B cell (primary cell): ENCODE data around the gene OMA1. TPM values are rescaled to one million over a fixed set of nuclear protein-coding genes. Genes with fewer than 3 reads are reported as not detected.

Experiments used
- ATAC-seq: fragments of 200-7000 bp; cut with Tn5 transposase; one replicate; pipeline ENCODE4 v1.10.0; 2021; ENCODE audit warnings: low read depth, mild to moderate bottlenecking, moderate number of reproducible peaks, moderate library complexity
- CTCF ChIA-PET: fragments of 350-600 bp; sonication (Branson Sonifier 250); formaldehyde crosslinking; loops from one replicate; lab custom pipeline; 2021; ENCODE audit warnings: antibody characterized with exemption, inconsistent platforms; lab: Charles Lee
- POLR2A ChIA-PET: fragments of 350-600 bp; sonication (Branson Sonifier 250); formaldehyde crosslinking; loops from one replicate; lab custom pipeline; 2021; ENCODE audit warnings: antibody characterized with exemption; lab: Charles Lee
- DNase-seq: peaks from one replicate; pipeline ENCODE4 v3.0.0; 2013
- H2AFZ ChIP-seq: 2 replicates; pipeline ENCODE4 v1.6.1; 2012; ENCODE audit warnings: mild to moderate bottlenecking, low read depth, low read length; ENCODE audit not compliant: insufficient read depth, poor library complexity, severe bottlenecking
- H3K27ac ChIP-seq, 2 donors: 1 replicate in 1 of 2; 2 replicates in 1 of 2; pipeline ENCODE4 v1.5.1; 2012 to 2013; ENCODE audit warnings: low read length in 2 of 2, mild to moderate bottlenecking in 2 of 2, moderate library complexity in 1 of 2
- H3K27me3 ChIP-seq, 4 experiments: fragments of 200-600 bp in 1 of 4; sonication (generic) in 1 of 4; replicated peaks in 1 of 4; 1 replicate in 2 of 4; 2 replicates in 2 of 4; pipeline versions ENCODE4 v1.6.1 to v1.7.0; 2013 to 2016; ENCODE audit warnings: low read length in 3 of 4, mild to moderate bottlenecking in 2 of 4, mixed read lengths in 1 of 4, moderate library complexity in 1 of 4; ENCODE audit not compliant: insufficient read depth in 4 of 4, control insufficient read depth in 3 of 4; ENCODE audit errors: control extremely low read depth in 1 of 4
- H3K36me3 ChIP-seq, 2 experiments: replicated peaks in 1 of 2; 1 replicate in 1 of 2; 2 replicates in 1 of 2; pipeline versions ENCODE4 v1.6.1 to v1.7.1; 2013; ENCODE audit warnings: low read length in 1 of 2; ENCODE audit not compliant: insufficient read depth in 2 of 2, control insufficient read depth in 1 of 2; ENCODE audit errors: control extremely low read depth in 1 of 2, extremely low read depth in 1 of 2
- H3K4me1 ChIP-seq, 2 donors: fragments of 200-600 bp in 1 of 2; sonication (generic) in 1 of 2; 1 replicate in 1 of 2; 2 replicates in 1 of 2; pipeline versions ENCODE4 v1.5.1 to v1.6.1; 2013 to 2017; ENCODE audit warnings: low read length in 2 of 2; ENCODE audit not compliant: control insufficient read depth in 2 of 2, insufficient read depth in 2 of 2
- H3K4me2 ChIP-seq: replicated peaks from 2 replicates; pipeline ENCODE3; 2012; ENCODE audit warnings: mild to moderate bottlenecking, low read depth, low read length; ENCODE audit not compliant: poor library complexity, severe bottlenecking
- H3K4me3 ChIP-seq, 5 experiments: fragments of 200-600 bp in 1 of 5; sonication (generic) in 1 of 5; 1 replicate in 3 of 5; 2 replicates in 2 of 5; pipeline versions ENCODE4 v1.5.1 to v1.7.0; 2011 to 2016; ENCODE audit warnings: low read length in 4 of 5, mild to moderate bottlenecking in 4 of 5, low read depth in 2 of 5, control low read depth in 1 of 5, moderate library complexity in 1 of 5; ENCODE audit not compliant: insufficient read depth in 1 of 5; ENCODE audit errors: control extremely low read depth in 1 of 5, extremely low read depth in 1 of 5
- H3K79me2 ChIP-seq: fragments of 200-600 bp; sonication (generic); one replicate; pipeline ENCODE4 v1.6.0; 2016; ENCODE audit warnings: low read length; ENCODE audit not compliant: control insufficient read depth, insufficient read depth
- H3K9ac ChIP-seq: fragments of 200-600 bp; sonication (generic); 2 replicates; pipeline ENCODE4 v1.6.1; 2017; ENCODE audit warnings: mild to moderate bottlenecking, low read length, moderate library complexity
- H3K9me3 ChIP-seq, 3 donors: one replicate each; pipeline versions ENCODE4 v1.6.1 to v1.7.1; 2013; ENCODE audit warnings: low read length in 2 of 3; ENCODE audit not compliant: control insufficient read depth in 2 of 3, insufficient read depth in 1 of 3; ENCODE audit errors: control extremely low read depth in 1 of 3
- H4K20me1 ChIP-seq: 2 replicates; pipeline ENCODE4 v1.6.0; 2012; ENCODE audit warnings: mild to moderate bottlenecking, low read length; ENCODE audit not compliant: insufficient read depth, control insufficient read depth, poor library complexity, severe bottlenecking
- H3K27ac Mint-ChIP-seq: one replicate; pipeline ENCODE4 v1.8.0; 2021; ENCODE audit warnings: mixed read lengths
- H3K27me3 Mint-ChIP-seq: one replicate; pipeline ENCODE4 v1.8.0; 2021; ENCODE audit warnings: mixed read lengths
- H3K4me1 Mint-ChIP-seq: one replicate; pipeline ENCODE4 v1.8.0; 2021; ENCODE audit warnings: mixed read lengths
- H3K4me3 Mint-ChIP-seq: one replicate; pipeline ENCODE4 v1.8.0; 2021; ENCODE audit warnings: mixed read lengths
- H3K9me3 Mint-ChIP-seq: one replicate; pipeline ENCODE4 v1.8.0; 2022; ENCODE audit warnings: mixed read lengths; ENCODE audit not compliant: insufficient read depth
- EZH2 ChIP-seq: IDR thresholded peaks from 2 replicates; pipeline ENCODE4 v1.6.1; 2012; ENCODE audit warnings: borderline replicate concordance, low read depth, mild to moderate bottlenecking, moderate library complexity, low read length; ENCODE audit not compliant: insufficient read depth, poor library complexity, severe bottlenecking
- WGBS: methylation state at CpG from one replicate; pipeline ENCODE4 v1.1.5; 2013; ENCODE audit warnings: missing lambda C conversion rate; ENCODE audit not compliant: insufficient coverage; 5-methylcytosine and 5-hydroxymethylcytosine counted together
- intact Hi-C: fragments of 100-400 bp; cut with micrococcal nuclease; formaldehyde crosslinking; loops from one replicate; pipeline ENCODE4 v1.10.0; 2022
- polyA minus RNA-seq: library from RNA; depleted of rRNA, polyadenylated mRNA; stranded (reverse); fragments of >200 nt; gene quantifications from 2 replicates; pipeline ENCODE4 v1.2.3, GENCODE V29; 2012
- polyA plus RNA-seq: library from polyadenylated mRNA; depleted of rRNA; stranded (reverse); fragments of >200 nt; gene quantifications from 2 replicates; pipeline ENCODE4 v1.2.3, GENCODE V29; 2012
- total RNA-seq, 2 donors: library from RNA; stranded (reverse); fragments of 120-200 nt in 1 of 2; gene quantifications; 1 replicate in 1 of 2; 2 replicates in 1 of 2; pipeline versions ENCODE4 v1.2.3 to v1.2.4, GENCODE V29; 2013 to 2022
- TF ChIP-seq, protein P1 (sequence below): fragments of 200-600 bp; IDR thresholded peaks from one replicate; pipeline ENCODE4 v1.8.0; 2022; ENCODE audit warnings: antibody characterized with exemption, mild to moderate bottlenecking

OMA1 gene
- total RNA-seq (67.5 and 70.4 TPM in 2 replicates), polyA plus RNA-seq (22.0 and 22.8 TPM in 2 replicates), polyA minus RNA-seq (17.1 and 29.0 TPM in 2 replicates)
- 125 TPM for total RNA-seq (2013)

DNA sequence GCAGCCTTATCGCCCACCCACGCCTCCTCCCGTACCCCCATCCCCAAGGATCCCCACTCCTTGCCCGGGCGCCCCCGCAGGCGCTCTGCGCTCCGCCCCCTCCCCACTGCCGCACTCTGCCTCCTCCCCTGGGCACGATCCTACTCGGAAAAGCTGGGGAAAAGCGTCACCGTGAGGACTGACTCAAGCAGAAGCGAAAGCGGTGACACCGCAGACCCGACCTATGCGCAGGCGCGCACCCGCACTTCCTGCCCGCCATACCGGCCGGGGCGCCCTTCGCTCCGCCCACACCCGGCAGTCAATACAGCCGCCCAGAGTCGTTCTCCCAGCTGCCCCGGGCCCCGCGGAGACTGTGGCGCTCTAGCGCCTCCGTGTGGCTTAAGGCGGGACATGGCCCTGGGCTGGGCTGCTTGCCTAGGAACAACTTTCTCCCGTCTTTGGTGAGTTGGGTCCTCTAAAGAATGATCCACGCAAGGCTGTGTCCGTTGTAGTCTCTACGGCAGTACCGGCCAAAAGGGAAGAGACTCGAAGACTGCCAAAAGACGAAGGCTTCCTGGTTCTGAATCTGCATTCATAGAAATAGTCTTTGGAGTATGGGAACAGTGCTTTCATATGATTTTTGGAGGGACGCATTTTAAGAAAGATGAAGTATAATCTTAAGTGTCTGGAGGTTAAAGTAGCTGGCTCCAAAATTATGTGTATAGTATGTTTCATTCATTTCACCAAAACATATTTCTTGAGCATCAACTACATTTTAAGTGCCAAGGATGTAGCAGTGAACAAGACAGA is at the start of gene OMA1:
Gene OMA1 (minus strand): TSS at position 207 of the 789 bp plus-strand sequence. CDS start 7,432 bp downstream, outside the sequence.
- H3K9me3 ChIP-seq = no peaks in the 10 kb centered on the region
- DNase-seq = peak; percentile 98
- Mint-ChIP-seq H3K27me3 (peaks cover 14% of the 10 kb centered on the region), H3K4me3 (peak within 1 kb of the TSS; percentile 97), H3K4me1 (peaks cover 17% of the 10 kb centered on the region), H3K9me3 (no peaks in the 10 kb centered on the region), H3K27ac (peak within 1 kb of the TSS; percentile 100)
- H3K27ac ChIP-seq = peak within 1 kb of the TSS; percentile 96 to 97
- WGBS = under 1% methylated on average over 45 of the region's 46 CpGs
- no peak for TF ChIP-seq EZH2
- TF ChIP-seq, protein P1, sequence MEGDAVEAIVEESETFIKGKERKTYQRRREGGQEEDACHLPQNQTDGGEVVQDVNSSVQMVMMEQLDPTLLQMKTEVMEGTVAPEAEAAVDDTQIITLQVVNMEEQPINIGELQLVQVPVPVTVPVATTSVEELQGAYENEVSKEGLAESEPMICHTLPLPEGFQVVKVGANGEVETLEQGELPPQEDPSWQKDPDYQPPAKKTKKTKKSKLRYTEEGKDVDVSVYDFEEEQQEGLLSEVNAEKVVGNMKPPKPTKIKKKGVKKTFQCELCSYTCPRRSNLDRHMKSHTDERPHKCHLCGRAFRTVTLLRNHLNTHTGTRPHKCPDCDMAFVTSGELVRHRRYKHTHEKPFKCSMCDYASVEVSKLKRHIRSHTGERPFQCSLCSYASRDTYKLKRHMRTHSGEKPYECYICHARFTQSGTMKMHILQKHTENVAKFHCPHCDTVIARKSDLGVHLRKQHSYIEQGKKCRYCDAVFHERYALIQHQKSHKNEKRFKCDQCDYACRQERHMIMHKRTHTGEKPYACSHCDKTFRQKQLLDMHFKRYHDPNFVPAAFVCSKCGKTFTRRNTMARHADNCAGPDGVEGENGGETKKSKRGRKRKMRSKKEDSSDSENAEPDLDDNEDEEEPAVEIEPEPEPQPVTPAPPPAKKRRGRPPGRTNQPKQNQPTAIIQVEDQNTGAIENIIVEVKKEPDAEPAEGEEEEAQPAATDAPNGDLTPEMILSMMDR = peak; percentile 94
- peaks cover 18% of the 10 kb centered on the region for H3K79me2 ChIP-seq
- H4K20me1 ChIP-seq = no peaks in the 10 kb centered on the region
- peak within 1 kb of the TSS; percentile 52 to 99 (median 83) for H3K4me3 ChIP-seq
- ATAC-seq = peak; percentile 93
- H2AFZ ChIP-seq = peak within 1 kb of the TSS; percentile 90
- ChIA-PET POLR2A (interaction anchor here (0.6 to 1.2 kb wide), 10 partner anchors 26 to 1715 kb away, joined by 3 to 11 read pairs (median 4); no protein-coding TSS in a partner anchor), CTCF (interaction anchor here (0.5 to 5.7 kb wide), 13 partner anchors 9 to 1715 kb away, joined by 3 to 103 read pairs (median 4); no protein-coding TSS in a partner anchor)
- peaks cover 0 to 3% (median 0%) of the 10 kb centered on the region in 4 experiments for H3K27me3 ChIP-seq
- peak within 1 kb of the TSS; percentile 81 for H3K4me2 ChIP-seq
- no peaks in the 10 kb centered on the region for H3K36me3 ChIP-seq
- intact Hi-C loops = loop anchor here (1.0 to 10.0 kb wide), 5 partner anchors 30 to 1268 kb away; partner anchors contain the start of genes HOOK1 and MYSM1
- peaks cover 10 to 13% of the 10 kb centered on the region in 2 donors for H3K4me1 ChIP-seq
- H3K9ac ChIP-seq = peak within 1 kb of the TSS; percentile 90

DNA sequence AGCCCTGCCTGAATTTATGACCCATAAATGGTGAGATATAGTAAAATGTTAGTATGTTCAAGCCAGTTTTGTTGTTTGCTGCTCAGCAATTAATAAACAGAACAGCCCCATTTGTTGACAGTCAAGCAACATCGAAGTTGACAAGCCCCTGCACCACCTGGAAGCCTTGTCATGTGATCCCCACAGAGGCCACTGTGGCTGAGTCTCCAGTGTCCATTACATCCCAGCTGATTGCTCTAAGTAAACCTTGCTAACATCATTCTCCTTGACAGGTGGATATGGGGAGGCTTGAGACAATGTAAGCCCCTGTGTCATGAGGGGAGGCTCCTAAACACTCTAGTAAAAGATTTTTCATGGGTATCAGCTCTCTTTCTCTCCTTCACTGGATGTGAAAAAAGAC is 48.0 kb upstream of the OMA1 start:
- Histone ChIP-seq H3K4me1 (no peaks in the 10 kb centered on the region), H3K27ac (no peak overlapping the region), H3K9me3 (no peaks in the 10 kb centered on the region), H2AFZ (no peak overlapping the region), H3K9ac (no peak overlapping the region), H3K27me3 (peaks cover 0 to 12% (median 2%) of the 10 kb centered on the region in 4 experiments), H3K79me2 (no peaks in the 10 kb centered on the region), H3K4me3 (no peak overlapping the region), H3K36me3 (no peaks in the 10 kb centered on the region), H4K20me1 (no peaks in the 10 kb centered on the region), H3K4me2 (no peak overlapping the region)
- ChIA-PET POLR2A (no interaction called here), CTCF (no interaction called here)
- no peaks in the 10 kb centered on the region for H3K9me3 Mint-ChIP-seq
- TF ChIP-seq, protein P1 = no peak
- TF ChIP-seq EZH2 = no peak
- ATAC-seq (no peak), DNase-seq (no peak)
- H3K27ac Mint-ChIP-seq = no peak overlapping the region
- H3K4me3 Mint-ChIP-seq = no peak overlapping the region
- peaks cover 53% of the 10 kb centered on the region for H3K27me3 Mint-ChIP-seq
- WGBS = 100% methylated on average over 1 of the region's 1 CpG
- intact Hi-C loops = no loop called here
- no peaks in the 10 kb centered on the region for H3K4me1 Mint-ChIP-seq
